WTC11 (cell line): ENCODE measurements around the gene S100A5. TPM values are rescaled to one million over a fixed set of nuclear protein-coding genes. Genes with fewer than 3 reads are reported as not detected.

Experiments
- ESRRA ChIP-seq: sonication (generic); formaldehyde crosslinking; IDR thresholded peaks from 2 replicates; pipeline ENCODE4 v1.8.1; 2022; ENCODE audit warnings: mild to moderate bottlenecking, missing genetic modification reagents, borderline replicate concordance
- FOXJ3 ChIP-seq: sonication (generic); formaldehyde crosslinking; IDR thresholded peaks from 2 replicates; pipeline ENCODE4 v1.9.0; 2021; ENCODE audit warnings: missing genetic modification reagents, mild to moderate bottlenecking, borderline replicate concordance
- GRHL2 ChIP-seq: fragments of 250-450 bp; sonication (Bioruptor Pico); IDR thresholded peaks from 2 replicates; pipeline ENCODE4 v1.8.0; 2022; ENCODE audit warnings: mild to moderate bottlenecking, moderate library complexity; ENCODE audit not compliant: insufficient replicate concordance, severe bottlenecking
- HMGA2 ChIP-seq: fragments of 250-450 bp; sonication (Bioruptor Pico); IDR thresholded peaks from 2 replicates; pipeline ENCODE4 v1.4.0; 2021; ENCODE audit warnings: mild to moderate bottlenecking, moderate library complexity
- IRF2 ChIP-seq: sonication (generic); formaldehyde crosslinking; IDR thresholded peaks from 2 replicates; pipeline ENCODE4 v1.8.0; 2022; ENCODE audit warnings: low read depth, missing genetic modification reagents, borderline replicate concordance
- MXD4 ChIP-seq: fragments of 250-450 bp; sonication (Bioruptor Pico); IDR thresholded peaks from 2 replicates; pipeline ENCODE4 v1.8.0; 2021; ENCODE audit warnings: mild to moderate bottlenecking, moderate library complexity, borderline replicate concordance
- TCF7 ChIP-seq: sonication (generic); formaldehyde crosslinking; IDR thresholded peaks from 2 replicates; pipeline ENCODE4 v1.8.0; 2022; ENCODE audit warnings: mild to moderate bottlenecking, low read depth, missing genetic modification reagents, moderate library complexity
- ZNF263 ChIP-seq: sonication (generic); formaldehyde crosslinking; IDR thresholded peaks from 2 replicates; pipeline ENCODE4 v1.8.1; 2022; ENCODE audit warnings: low read depth, mild to moderate bottlenecking, moderate library complexity, missing genetic modification reagents
- total RNA-seq: library from RNA; stranded (reverse); gene quantifications from 3 replicates; pipeline ENCODE4 v1.2.3, GENCODE V29; 2021
- TF ChIP-seq, protein P1 (sequence below): sonication (generic); formaldehyde crosslinking; IDR thresholded peaks from 2 replicates; pipeline ENCODE4 v1.8.0; 2022; ENCODE audit warnings: missing genetic modification reagents
- TF ChIP-seq, protein P2 (sequence below): fragments of 200-600 bp; IDR thresholded peaks from 2 replicates; pipeline ENCODE4 v1.8.0; 2022; ENCODE audit warnings: antibody characterized with exemption
- TF ChIP-seq, protein P3 (sequence below): sonication (generic); formaldehyde crosslinking; IDR thresholded peaks from 2 replicates; pipeline ENCODE4 v1.8.0; 2022; ENCODE audit warnings: mild to moderate bottlenecking, missing genetic modification reagents
- TF ChIP-seq, protein P4 (sequence below): sonication (generic); formaldehyde crosslinking; IDR thresholded peaks from 2 replicates; pipeline ENCODE4 v1.8.0; 2022; ENCODE audit warnings: mild to moderate bottlenecking, missing genetic modification reagents
- TF ChIP-seq, protein P5 (sequence below): sonication (generic); formaldehyde crosslinking; IDR thresholded peaks from 2 replicates; pipeline ENCODE4 v1.8.1; 2022; ENCODE audit warnings: low read depth, missing genetic modification reagents, borderline replicate concordance
- TF ChIP-seq, protein P6 (sequence below): fragments of 250-450 bp; sonication (Bioruptor Pico); IDR thresholded peaks from 2 replicates; pipeline ENCODE4 v1.9.0; 2021; ENCODE audit warnings: mild to moderate bottlenecking, borderline replicate concordance

S100A5 gene
- total RNA-seq, 1 experiment from 2014 or later, result not detected

DNA sequence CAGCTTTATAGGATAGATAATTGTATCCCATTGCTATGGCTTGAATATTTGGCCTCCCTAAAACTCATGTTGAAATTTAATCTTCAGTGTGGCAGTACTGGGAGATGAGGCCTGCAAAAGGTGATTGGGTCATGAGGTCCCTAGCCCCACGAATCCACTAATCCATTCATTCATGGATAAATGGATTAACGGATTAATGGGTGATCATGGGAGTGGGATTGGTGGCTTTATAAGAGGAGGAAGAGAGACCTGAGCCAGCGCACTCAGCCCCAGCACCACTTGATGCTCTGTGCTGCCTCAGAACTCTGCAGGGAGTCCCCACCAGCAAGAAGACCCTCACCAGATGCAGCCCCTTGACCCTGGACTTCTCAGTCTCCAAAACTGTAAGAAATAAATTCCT is 37.0 kb downstream of the S100A5 start (continued):
- TF ChIP-seq, protein P1, sequence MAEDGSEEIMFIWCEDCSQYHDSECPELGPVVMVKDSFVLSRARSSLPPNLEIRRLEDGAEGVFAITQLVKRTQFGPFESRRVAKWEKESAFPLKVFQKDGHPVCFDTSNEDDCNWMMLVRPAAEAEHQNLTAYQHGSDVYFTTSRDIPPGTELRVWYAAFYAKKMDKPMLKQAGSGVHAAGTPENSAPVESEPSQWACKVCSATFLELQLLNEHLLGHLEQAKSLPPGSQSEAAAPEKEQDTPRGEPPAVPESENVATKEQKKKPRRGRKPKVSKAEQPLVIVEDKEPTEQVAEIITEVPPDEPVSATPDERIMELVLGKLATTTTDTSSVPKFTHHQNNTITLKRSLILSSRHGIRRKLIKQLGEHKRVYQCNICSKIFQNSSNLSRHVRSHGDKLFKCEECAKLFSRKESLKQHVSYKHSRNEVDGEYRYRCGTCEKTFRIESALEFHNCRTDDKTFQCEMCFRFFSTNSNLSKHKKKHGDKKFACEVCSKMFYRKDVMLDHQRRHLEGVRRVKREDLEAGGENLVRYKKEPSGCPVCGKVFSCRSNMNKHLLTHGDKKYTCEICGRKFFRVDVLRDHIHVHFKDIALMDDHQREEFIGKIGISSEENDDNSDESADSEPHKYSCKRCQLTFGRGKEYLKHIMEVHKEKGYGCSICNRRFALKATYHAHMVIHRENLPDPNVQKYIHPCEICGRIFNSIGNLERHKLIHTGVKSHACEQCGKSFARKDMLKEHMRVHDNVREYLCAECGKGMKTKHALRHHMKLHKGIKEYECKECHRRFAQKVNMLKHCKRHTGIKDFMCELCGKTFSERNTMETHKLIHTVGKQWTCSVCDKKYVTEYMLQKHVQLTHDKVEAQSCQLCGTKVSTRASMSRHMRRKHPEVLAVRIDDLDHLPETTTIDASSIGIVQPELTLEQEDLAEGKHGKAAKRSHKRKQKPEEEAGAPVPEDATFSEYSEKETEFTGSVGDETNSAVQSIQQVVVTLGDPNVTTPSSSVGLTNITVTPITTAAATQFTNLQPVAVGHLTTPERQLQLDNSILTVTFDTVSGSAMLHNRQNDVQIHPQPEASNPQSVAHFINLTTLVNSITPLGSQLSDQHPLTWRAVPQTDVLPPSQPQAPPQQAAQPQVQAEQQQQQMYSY (CRISPR knock-in tag), result no peak
- TF ChIP-seq, protein P2, sequence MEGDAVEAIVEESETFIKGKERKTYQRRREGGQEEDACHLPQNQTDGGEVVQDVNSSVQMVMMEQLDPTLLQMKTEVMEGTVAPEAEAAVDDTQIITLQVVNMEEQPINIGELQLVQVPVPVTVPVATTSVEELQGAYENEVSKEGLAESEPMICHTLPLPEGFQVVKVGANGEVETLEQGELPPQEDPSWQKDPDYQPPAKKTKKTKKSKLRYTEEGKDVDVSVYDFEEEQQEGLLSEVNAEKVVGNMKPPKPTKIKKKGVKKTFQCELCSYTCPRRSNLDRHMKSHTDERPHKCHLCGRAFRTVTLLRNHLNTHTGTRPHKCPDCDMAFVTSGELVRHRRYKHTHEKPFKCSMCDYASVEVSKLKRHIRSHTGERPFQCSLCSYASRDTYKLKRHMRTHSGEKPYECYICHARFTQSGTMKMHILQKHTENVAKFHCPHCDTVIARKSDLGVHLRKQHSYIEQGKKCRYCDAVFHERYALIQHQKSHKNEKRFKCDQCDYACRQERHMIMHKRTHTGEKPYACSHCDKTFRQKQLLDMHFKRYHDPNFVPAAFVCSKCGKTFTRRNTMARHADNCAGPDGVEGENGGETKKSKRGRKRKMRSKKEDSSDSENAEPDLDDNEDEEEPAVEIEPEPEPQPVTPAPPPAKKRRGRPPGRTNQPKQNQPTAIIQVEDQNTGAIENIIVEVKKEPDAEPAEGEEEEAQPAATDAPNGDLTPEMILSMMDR, result no peak
- no peak for TF ChIP-seq ESRRA (CRISPR knock-in tag)
- TF ChIP-seq TCF7 (CRISPR knock-in tag), result no peak
- TF ChIP-seq FOXJ3 (CRISPR knock-in tag), result no peak
- no peak for TF ChIP-seq MXD4 (CRISPR knock-in tag)
- TF ChIP-seq, protein P3, sequence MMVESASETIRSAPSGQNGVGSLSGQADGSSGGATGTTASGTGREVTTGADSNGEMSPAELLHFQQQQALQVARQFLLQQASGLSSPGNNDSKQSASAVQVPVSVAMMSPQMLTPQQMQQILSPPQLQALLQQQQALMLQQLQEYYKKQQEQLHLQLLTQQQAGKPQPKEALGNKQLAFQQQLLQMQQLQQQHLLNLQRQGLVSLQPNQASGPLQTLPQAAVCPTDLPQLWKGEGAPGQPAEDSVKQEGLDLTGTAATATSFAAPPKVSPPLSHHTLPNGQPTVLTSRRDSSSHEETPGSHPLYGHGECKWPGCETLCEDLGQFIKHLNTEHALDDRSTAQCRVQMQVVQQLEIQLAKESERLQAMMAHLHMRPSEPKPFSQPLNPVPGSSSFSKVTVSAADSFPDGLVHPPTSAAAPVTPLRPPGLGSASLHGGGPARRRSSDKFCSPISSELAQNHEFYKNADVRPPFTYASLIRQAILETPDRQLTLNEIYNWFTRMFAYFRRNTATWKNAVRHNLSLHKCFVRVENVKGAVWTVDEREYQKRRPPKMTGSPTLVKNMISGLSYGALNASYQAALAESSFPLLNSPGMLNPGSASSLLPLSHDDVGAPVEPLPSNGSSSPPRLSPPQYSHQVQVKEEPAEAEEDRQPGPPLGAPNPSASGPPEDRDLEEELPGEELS (CRISPR knock-in tag), result no peak
- TF ChIP-seq, protein P4, sequence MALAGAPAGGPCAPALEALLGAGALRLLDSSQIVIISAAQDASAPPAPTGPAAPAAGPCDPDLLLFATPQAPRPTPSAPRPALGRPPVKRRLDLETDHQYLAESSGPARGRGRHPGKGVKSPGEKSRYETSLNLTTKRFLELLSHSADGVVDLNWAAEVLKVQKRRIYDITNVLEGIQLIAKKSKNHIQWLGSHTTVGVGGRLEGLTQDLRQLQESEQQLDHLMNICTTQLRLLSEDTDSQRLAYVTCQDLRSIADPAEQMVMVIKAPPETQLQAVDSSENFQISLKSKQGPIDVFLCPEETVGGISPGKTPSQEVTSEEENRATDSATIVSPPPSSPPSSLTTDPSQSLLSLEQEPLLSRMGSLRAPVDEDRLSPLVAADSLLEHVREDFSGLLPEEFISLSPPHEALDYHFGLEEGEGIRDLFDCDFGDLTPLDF, result no peak
- no peak for TF ChIP-seq HMGA2
- TF ChIP-seq GRHL2, result no peak
- TF ChIP-seq, protein P5, sequence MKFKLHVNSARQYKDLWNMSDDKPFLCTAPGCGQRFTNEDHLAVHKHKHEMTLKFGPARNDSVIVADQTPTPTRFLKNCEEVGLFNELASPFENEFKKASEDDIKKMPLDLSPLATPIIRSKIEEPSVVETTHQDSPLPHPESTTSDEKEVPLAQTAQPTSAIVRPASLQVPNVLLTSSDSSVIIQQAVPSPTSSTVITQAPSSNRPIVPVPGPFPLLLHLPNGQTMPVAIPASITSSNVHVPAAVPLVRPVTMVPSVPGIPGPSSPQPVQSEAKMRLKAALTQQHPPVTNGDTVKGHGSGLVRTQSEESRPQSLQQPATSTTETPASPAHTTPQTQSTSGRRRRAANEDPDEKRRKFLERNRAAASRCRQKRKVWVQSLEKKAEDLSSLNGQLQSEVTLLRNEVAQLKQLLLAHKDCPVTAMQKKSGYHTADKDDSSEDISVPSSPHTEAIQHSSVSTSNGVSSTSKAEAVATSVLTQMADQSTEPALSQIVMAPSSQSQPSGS (CRISPR knock-in tag), result no peak
- TF ChIP-seq, protein P6, sequence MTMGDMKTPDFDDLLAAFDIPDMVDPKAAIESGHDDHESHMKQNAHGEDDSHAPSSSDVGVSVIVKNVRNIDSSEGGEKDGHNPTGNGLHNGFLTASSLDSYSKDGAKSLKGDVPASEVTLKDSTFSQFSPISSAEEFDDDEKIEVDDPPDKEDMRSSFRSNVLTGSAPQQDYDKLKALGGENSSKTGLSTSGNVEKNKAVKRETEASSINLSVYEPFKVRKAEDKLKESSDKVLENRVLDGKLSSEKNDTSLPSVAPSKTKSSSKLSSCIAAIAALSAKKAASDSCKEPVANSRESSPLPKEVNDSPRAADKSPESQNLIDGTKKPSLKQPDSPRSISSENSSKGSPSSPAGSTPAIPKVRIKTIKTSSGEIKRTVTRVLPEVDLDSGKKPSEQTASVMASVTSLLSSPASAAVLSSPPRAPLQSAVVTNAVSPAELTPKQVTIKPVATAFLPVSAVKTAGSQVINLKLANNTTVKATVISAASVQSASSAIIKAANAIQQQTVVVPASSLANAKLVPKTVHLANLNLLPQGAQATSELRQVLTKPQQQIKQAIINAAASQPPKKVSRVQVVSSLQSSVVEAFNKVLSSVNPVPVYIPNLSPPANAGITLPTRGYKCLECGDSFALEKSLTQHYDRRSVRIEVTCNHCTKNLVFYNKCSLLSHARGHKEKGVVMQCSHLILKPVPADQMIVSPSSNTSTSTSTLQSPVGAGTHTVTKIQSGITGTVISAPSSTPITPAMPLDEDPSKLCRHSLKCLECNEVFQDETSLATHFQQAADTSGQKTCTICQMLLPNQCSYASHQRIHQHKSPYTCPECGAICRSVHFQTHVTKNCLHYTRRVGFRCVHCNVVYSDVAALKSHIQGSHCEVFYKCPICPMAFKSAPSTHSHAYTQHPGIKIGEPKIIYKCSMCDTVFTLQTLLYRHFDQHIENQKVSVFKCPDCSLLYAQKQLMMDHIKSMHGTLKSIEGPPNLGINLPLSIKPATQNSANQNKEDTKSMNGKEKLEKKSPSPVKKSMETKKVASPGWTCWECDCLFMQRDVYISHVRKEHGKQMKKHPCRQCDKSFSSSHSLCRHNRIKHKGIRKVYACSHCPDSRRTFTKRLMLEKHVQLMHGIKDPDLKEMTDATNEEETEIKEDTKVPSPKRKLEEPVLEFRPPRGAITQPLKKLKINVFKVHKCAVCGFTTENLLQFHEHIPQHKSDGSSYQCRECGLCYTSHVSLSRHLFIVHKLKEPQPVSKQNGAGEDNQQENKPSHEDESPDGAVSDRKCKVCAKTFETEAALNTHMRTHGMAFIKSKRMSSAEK (CRISPR knock-in tag), result no peak
- no peak for TF ChIP-seq IRF2
- TF ChIP-seq ZNF263 (CRISPR knock-in tag), result no peak
